ENCODE data around the gene ME3.

- no peak for TF ChIP-seq POLR2A (IDR thresholded peaks at IDR 0.05; ENCODE audit: borderline replicate concordance, extremely low read depth, insufficient read depth, insufficient read length)
- no peak for TF ChIP-seq CTCF (IDR thresholded peaks at IDR 0.05 in 2 of 3, conservative IDR thresholded peaks at IDR 0.05 in 1 of 3; ENCODE audit: borderline replicate concordance in 1 of 3, insufficient read depth in 1 of 3, low read depth in 2 of 3, low read length in 2 of 3)
- TF ChIP-seq EZH2 (IDR thresholded peaks at IDR 0.05), result no peak
- TF ChIP-seq EZH2phosphoT487 (IDR thresholded peaks at IDR 0.05; ENCODE audit: borderline replicate concordance), result no peak
- TF ChIP-seq CBX3 (IDR thresholded peaks at IDR 0.05; ENCODE audit: low read depth), result no peak
- TF ChIP-seq POLR2AphosphoS5 (IDR thresholded peaks at IDR 0.05; ENCODE audit: low read depth, low read length), result no peak
- no peak for TF ChIP-seq TCF7L2 (IDR thresholded peaks at IDR 0.05; ENCODE audit: borderline replicate concordance, extremely low read depth, insufficient read depth, insufficient read length)
- TF ChIP-seq RAD21 (IDR thresholded peaks at IDR 0.05; ENCODE audit: low read depth), result no peak
- no peak for TF ChIP-seq ZFX (IDR thresholded peaks at IDR 0.05)
These were observed 6.4 kb upstream of the ME3 start for GRCh38 chr11:86678823-86679222.

All from HCT116 (cell line).